Coronary artery (tissue), 2 donors: ENCODE measurements around the gene IMMP2L.

ENCODE experiments used
- DNase-seq: peaks from one replicate; pipeline ENCODE4 v3.0.0-alpha.2; 2017; ENCODE audit warnings: low spot score
- H3K27ac ChIP-seq, 2 donors: fragments of 200-600 bp; sonication (generic); one replicate each; pipeline ENCODE4 v1.5.1; 2016 to 2019
- H3K4me3 ChIP-seq: fragments of 200-600 bp; sonication (generic); 2 replicates; pipeline ENCODE4 v1.5.1; 2016; ENCODE audit warnings: mild to moderate bottlenecking, moderate library complexity
- TF ChIP-seq, protein P1 (sequence below): fragments of 200-600 bp; sonication (generic); IDR thresholded peaks from one replicate; pipeline ENCODE4 v1.5.1; 2019; ENCODE audit warnings: antibody characterized with exemption

The IMMP2L gene

DNA sequence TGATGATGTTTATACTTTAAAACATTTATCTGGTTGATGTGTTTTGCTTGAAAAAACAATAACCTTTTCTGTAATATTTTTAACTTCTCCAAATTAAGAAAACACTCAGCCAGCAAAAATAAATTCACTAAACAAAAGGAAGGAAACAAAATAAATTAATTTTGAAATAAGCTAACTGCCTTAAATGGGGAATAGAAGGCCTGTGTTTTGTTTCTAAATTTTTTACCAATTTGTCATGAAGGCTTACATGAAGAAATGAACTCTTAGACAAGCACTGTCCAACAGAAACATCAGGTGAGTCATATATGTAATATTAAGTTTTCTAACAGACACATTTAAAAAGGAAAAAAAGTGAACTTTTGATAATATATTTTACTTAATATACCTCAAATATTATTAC, 402.9 kb downstream of the IMMP2L start:
- DNase-seq = no peak
- no peak overlapping the region for H3K4me3 ChIP-seq
- peak overlapping the region; percentile 7 to 36 for H3K27ac ChIP-seq
- TF ChIP-seq, protein P1, sequence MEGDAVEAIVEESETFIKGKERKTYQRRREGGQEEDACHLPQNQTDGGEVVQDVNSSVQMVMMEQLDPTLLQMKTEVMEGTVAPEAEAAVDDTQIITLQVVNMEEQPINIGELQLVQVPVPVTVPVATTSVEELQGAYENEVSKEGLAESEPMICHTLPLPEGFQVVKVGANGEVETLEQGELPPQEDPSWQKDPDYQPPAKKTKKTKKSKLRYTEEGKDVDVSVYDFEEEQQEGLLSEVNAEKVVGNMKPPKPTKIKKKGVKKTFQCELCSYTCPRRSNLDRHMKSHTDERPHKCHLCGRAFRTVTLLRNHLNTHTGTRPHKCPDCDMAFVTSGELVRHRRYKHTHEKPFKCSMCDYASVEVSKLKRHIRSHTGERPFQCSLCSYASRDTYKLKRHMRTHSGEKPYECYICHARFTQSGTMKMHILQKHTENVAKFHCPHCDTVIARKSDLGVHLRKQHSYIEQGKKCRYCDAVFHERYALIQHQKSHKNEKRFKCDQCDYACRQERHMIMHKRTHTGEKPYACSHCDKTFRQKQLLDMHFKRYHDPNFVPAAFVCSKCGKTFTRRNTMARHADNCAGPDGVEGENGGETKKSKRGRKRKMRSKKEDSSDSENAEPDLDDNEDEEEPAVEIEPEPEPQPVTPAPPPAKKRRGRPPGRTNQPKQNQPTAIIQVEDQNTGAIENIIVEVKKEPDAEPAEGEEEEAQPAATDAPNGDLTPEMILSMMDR = no peak

DNA sequence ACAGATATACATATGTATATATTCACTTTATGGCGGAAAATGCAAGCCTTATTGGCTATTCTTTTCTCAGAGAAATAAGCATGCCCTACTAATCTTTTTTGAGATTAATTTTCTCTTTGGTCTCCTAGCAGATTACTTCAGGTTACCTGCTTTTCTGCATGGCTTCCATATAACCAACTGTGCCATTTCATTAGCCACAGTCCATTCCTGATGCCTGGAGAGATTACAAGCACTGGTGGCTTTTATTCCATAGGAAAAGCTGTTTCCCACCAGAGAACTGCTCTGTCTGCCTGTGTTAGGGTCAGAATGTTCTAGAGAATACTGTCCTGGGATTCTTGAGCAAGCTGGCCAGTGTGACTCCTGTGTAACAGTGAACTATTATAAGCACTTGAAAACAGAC, 411.6 kb downstream of the IMMP2L start:
- no peak for DNase-seq
- H3K4me3 ChIP-seq = no peak overlapping the region
- TF ChIP-seq, protein P1 = no peak
- H3K27ac ChIP-seq = no peak overlapping the region

DNA sequence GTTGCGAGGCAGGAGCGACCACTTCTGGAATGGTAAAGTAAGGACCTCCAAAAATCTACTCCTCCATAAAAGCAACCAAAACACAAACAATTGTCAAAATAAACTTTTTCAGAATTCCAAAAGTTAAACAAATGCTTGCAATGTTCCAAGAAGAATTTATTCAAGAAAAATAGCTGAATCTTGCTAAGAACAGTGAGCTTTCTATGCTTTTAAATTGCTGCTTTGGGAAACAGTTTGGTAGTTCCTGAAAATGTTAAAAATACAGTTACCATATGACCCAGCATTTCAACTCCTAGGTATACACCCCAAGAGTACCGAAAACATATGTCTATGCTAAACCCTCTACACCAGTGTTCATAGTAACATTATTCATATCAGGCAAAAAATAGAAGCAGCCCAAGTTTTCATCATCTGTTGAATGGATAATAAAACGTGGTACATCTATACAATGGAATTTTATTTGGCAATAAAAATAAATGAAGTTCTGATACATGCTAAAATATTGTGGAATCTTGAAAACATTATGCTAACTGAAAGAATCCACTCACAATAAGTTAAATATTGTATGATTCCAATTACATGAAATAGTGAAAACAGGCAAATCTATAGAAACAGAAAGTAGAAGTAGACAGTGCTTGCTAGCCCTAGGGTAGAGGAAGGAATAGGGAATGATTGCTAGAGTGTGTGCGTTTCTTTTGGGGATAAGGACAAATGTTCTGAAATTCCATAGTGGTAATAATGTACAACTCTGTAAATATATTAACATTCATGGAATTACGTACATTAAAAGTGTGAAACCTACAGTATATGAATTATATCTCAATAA, 414.4 kb downstream of the IMMP2L start:
- Histone ChIP-seq H3K4me3 (no peak overlapping the region), H3K27ac (no peak overlapping the region)
- TF ChIP-seq, protein P1 = no peak
- no peak for DNase-seq

DNA sequence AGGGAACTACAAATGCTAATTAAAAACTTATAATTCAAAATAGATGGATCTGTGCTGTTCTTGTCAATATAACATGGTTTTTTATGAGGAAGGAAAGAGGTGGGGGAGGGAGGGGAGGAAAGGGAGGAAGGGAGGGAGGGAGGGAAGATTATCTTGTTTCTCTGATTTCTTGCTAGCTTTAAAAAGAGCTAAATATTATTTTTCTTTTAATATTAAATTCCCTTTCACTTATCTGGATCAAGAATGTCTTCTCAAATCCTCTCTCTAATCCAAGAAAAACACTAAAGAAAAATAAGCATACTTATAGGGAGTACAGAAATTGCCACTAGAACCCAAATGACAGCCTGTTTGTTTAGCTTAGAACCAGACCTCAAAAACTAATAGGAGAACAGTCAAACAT, 416.2 kb downstream of the IMMP2L start:
- Histone ChIP-seq H3K27ac (no peak overlapping the region), H3K4me3 (no peak overlapping the region)
- TF ChIP-seq, protein P1 = no peak
- no peak for DNase-seq

DNA sequence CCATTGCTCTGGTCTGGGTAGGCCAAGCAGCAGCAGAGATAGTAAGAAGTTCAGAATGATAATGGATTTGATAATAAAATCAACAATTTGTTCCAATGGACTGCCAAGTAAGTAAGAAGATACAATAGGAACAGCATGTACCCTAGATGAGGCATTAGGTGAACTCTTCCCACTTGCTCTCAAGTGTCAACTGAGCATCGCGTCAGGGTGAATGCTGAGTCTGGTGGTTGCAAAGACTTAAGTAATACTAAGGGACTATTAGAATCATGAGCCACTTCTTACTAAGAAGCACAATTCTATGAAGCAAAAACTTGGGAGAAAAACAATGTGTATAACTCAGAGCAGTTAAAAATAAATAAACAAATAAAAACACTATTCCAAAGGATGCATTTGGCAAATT, 416.8 kb downstream of the IMMP2L start:
- H3K27ac ChIP-seq = no peak overlapping the region
- TF ChIP-seq, protein P1 = no peak
- DNase-seq = no peak
- no peak overlapping the region for H3K4me3 ChIP-seq

DNA sequence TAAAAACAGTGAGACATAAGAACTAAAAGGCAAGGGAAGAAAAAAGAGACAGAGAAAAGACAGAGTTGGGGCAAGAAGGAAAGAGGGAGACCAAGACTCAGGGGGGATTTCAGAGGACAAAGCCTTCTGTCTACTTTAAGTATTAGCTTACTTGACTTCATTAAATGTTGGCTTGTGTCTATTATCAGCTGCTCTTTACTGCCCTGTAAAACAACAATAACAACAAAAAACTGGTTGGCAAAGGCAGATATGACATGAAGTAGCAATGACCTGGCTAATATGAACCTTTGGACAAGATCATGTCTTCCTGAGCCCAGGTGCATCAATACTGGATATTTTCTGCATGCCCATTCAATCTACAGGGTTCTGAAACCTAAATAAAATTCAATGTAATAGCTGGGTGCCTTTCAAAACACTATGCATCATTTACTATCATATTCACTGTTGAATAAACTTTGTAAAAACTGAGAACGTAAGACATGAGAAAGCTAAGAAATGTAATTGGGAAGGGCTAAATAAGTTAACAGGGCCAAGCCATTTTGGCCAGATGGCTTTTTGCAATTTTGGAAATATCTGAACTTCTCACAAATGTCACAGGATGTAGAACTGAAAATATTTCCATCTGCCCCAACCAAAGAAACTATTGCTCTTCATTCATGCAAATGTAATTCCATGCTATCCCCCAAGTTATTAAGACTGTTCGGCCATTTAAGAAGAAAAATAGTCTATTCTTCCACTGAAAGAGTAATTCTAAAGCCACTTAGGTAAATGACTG, 422.0 kb downstream of the IMMP2L start:
- Histone ChIP-seq H3K27ac (no peak overlapping the region), H3K4me3 (no peak overlapping the region)
- no peak for DNase-seq
- TF ChIP-seq, protein P1 = no peak
